WTC11 (cell line): ENCODE data around the gene RAD23B. TPM values are rescaled to one million over a fixed set of nuclear protein-coding genes. Genes with fewer than 3 reads are reported as not detected.

Experiments
- ATAC-seq: fragments of 200-7000 bp; cut with Tn5 transposase; 2 replicates; pipeline ENCODE4 v1.10.0; 2021; ENCODE audit warnings: mild to moderate bottlenecking, moderate library complexity
- CTCF ChIA-PET: fragments of 300-600 bp; sonication (Branson Sonifier 250); formaldehyde crosslinking; loops from one replicate; lab custom pipeline; 2021; ENCODE audit warnings: antibody characterized with exemption; lab: Charles Lee
- POLR2A ChIA-PET: fragments of 350-600 bp; sonication (Branson Sonifier 250); formaldehyde crosslinking; loops from one replicate; lab custom pipeline; 2021; ENCODE audit warnings: antibody characterized with exemption; lab: Charles Lee
- DNase-seq: peaks from one replicate; pipeline ENCODE4 v3.0.0; 2021; ENCODE audit warnings: low spot score
- H3K27ac Mint-ChIP-seq: 2 replicates; pipeline ENCODE4 v1.8.0; 2021; ENCODE audit warnings: mixed read lengths
- H3K27me3 Mint-ChIP-seq: 2 replicates; pipeline ENCODE4 v1.8.0; 2021; ENCODE audit warnings: low read depth, mild to moderate bottlenecking, moderate library complexity, mixed read lengths
- H3K36me3 Mint-ChIP-seq: 2 replicates; pipeline ENCODE4 v1.8.0; 2021; ENCODE audit warnings: mixed read lengths
- H3K4me1 Mint-ChIP-seq: 2 replicates; pipeline ENCODE4 v1.8.0; 2022; ENCODE audit warnings: mixed read lengths
- H3K4me3 Mint-ChIP-seq: 2 replicates; pipeline ENCODE4 v1.8.0; 2021; ENCODE audit warnings: mild to moderate bottlenecking, moderate library complexity, mixed read lengths
- H3K9me3 Mint-ChIP-seq: 2 replicates; pipeline ENCODE4 v1.8.0; 2021; ENCODE audit warnings: mixed read lengths
- CREB1 ChIP-seq: sonication (generic); formaldehyde crosslinking; IDR thresholded peaks from 2 replicates; pipeline ENCODE4 v1.8.0; 2023; ENCODE audit warnings: mild to moderate bottlenecking, missing genetic modification reagents
- ELF4 ChIP-seq: sonication (generic); formaldehyde crosslinking; IDR thresholded peaks from 2 replicates; pipeline ENCODE4 v1.8.1; 2022; ENCODE audit warnings: low read depth, mild to moderate bottlenecking, moderate library complexity, missing genetic modification reagents
- EMX1 ChIP-seq: fragments of 250-450 bp; sonication (Bioruptor Pico); IDR thresholded peaks from 2 replicates; pipeline ENCODE4 v1.8.0; 2021; ENCODE audit warnings: mild to moderate bottlenecking
- ETV6 ChIP-seq: sonication (generic); formaldehyde crosslinking; IDR thresholded peaks from 2 replicates; pipeline ENCODE4 v1.8.1; 2022; ENCODE audit warnings: mild to moderate bottlenecking, missing genetic modification reagents
- JAZF1 ChIP-seq: fragments of 250-450 bp; sonication (Bioruptor Pico); IDR thresholded peaks from 2 replicates; pipeline ENCODE4 v1.9.0; 2021; ENCODE audit warnings: moderate library complexity, mild to moderate bottlenecking, inconsistent platforms
- NFE2L1 ChIP-seq: sonication (generic); formaldehyde crosslinking; IDR thresholded peaks from 2 replicates; pipeline ENCODE4 v1.8.1; 2023; ENCODE audit warnings: missing genetic modification reagents
- RELA ChIP-seq: sonication (generic); formaldehyde crosslinking; IDR thresholded peaks from 2 replicates; pipeline ENCODE4 v1.8.1; 2022; ENCODE audit warnings: missing genetic modification reagents, mild to moderate bottlenecking, borderline replicate concordance
- TEAD1 ChIP-seq: sonication (generic); formaldehyde crosslinking; IDR thresholded peaks from 2 replicates; pipeline ENCODE4 v1.8.0; 2022; ENCODE audit warnings: mild to moderate bottlenecking, missing genetic modification reagents
- ZNF138 ChIP-seq: sonication (generic); formaldehyde crosslinking; conservative IDR thresholded peaks from 2 replicates; pipeline ENCODE4 v1.8.1; 2022; ENCODE audit warnings: mild to moderate bottlenecking, moderate library complexity, missing genetic modification reagents
- ZNF219 ChIP-seq: sonication (generic); formaldehyde crosslinking; IDR thresholded peaks from 2 replicates; pipeline ENCODE4 v1.8.0; 2023; ENCODE audit warnings: missing genetic modification reagents, mild to moderate bottlenecking, borderline replicate concordance
- ZNF263 ChIP-seq: sonication (generic); formaldehyde crosslinking; IDR thresholded peaks from 2 replicates; pipeline ENCODE4 v1.8.1; 2022; ENCODE audit warnings: low read depth, mild to moderate bottlenecking, moderate library complexity, missing genetic modification reagents
- ZNF396 ChIP-seq: fragments of 250-450 bp; sonication (Bioruptor Pico); IDR thresholded peaks from 2 replicates; pipeline ENCODE4 v1.8.0; 2021; ENCODE audit warnings: mild to moderate bottlenecking, moderate library complexity, borderline replicate concordance
- total RNA-seq: library from RNA; stranded (reverse); gene quantifications from 3 replicates; pipeline ENCODE4 v1.2.3, GENCODE V29; 2021
- TF ChIP-seq, protein P1 (sequence below): sonication (generic); formaldehyde crosslinking; IDR thresholded peaks from 2 replicates; pipeline ENCODE4 v1.8.1; 2023; ENCODE audit warnings: mild to moderate bottlenecking, missing genetic modification reagents, moderate library complexity
- TF ChIP-seq, protein P2 (sequence below): sonication (generic); formaldehyde crosslinking; IDR thresholded peaks from 2 replicates; pipeline ENCODE4 v1.8.1; 2022; ENCODE audit warnings: mild to moderate bottlenecking, moderate library complexity, missing genetic modification reagents
- TF ChIP-seq, protein P3 (sequence below): sonication (generic); formaldehyde crosslinking; IDR thresholded peaks from 2 replicates; pipeline ENCODE4 v1.8.0; 2022; ENCODE audit warnings: missing genetic modification reagents
- TF ChIP-seq, protein P4 (sequence below): fragments of 250-450 bp; sonication (Bioruptor Pico); IDR thresholded peaks from 2 replicates; pipeline ENCODE4 v1.8.0; 2021; ENCODE audit warnings: mild to moderate bottlenecking
- TF ChIP-seq, protein P5 (sequence below): fragments of 250-450 bp; sonication (Bioruptor Pico); IDR thresholded peaks from 2 replicates; pipeline ENCODE4 v1.9.0; 2021; ENCODE audit warnings: moderate library complexity, mild to moderate bottlenecking, inconsistent platforms, borderline replicate concordance
- TF ChIP-seq, protein P6 (sequence below): sonication (generic); formaldehyde crosslinking; IDR thresholded peaks from 2 replicates; pipeline ENCODE4 v1.8.0; 2023; ENCODE audit warnings: missing genetic modification reagents, mild to moderate bottlenecking, borderline replicate concordance

The RAD23B gene
- total RNA-seq, 1 experiment from 2014 or later, result 150 TPM

DNA sequence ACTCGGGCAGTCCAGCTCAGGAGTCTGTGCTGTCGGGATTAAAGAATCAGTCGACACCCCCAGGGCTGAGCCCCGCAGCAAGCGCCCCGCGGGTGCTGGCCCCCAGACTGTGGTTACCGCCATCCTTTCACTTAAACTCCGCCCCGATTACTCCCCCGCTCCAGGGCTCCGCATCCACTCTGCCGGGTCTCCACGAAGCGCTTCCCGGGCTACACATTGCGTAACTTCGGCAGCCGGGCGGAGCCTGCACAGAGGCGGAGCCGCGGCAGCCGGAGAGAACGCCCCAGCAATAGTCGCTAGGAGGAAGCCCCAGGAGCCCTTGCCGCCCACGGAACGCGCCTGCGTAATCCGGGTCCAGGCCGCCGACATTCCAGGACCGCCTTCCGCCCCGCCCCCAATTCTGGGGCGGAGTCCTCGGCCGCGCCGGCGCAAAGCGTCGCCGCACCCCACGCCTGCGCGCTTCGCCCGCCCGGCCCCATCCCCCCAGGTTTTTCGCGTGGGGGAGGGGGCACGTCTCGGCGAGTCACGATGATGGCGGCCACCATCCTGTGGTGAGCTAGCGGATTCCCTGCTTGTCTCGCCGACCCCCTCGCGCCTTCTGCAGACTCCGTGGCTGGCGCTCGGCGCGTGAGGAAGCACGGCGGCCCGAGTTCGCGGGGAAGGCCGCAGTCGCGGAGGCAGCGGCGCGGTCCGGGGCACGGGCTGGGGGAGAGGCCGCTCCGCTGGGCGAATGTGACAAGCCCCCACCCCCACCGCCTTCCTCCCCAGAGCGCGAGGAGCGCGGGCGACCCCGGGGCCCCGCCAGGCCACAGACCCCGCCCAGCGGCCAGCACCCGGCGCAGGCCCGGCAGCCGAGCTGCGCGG is at the start of gene RAD23B (continued):
- TF ChIP-seq CREB1 (CRISPR knock-in tag) (0 out of 2 replicates have a peak, but pooled peaks have one; percentile 58), ZNF263 (CRISPR knock-in tag) (0 out of 2 replicates have a peak, but pooled peaks have one; percentile 18), RELA (CRISPR knock-in tag) (no peak), ZNF138 (CRISPR knock-in tag) (0 out of 2 replicates have a peak, but pooled peaks have one; percentile 82), ZNF219 (CRISPR knock-in tag) (no peak), ETV6 (CRISPR knock-in tag) (no peak), NFE2L1 (CRISPR knock-in tag) (peak; percentile 71; the same call in 1 of the 2 replicates), ZNF396 (CRISPR knock-in tag) (no peak), ELF4 (0 out of 2 replicates have a peak, but pooled peaks have one; percentile 21), JAZF1 (no peak), TEAD1 (CRISPR knock-in tag) (peak; percentile 75; the same call in 1 of the 2 replicates), EMX1 (CRISPR knock-in tag) (no peak)
- TF ChIP-seq, protein P1, sequence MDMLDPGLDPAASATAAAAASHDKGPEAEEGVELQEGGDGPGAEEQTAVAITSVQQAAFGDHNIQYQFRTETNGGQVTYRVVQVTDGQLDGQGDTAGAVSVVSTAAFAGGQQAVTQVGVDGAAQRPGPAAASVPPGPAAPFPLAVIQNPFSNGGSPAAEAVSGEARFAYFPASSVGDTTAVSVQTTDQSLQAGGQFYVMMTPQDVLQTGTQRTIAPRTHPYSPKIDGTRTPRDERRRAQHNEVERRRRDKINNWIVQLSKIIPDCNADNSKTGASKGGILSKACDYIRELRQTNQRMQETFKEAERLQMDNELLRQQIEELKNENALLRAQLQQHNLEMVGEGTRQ, result no peak
- TF ChIP-seq, protein P2, sequence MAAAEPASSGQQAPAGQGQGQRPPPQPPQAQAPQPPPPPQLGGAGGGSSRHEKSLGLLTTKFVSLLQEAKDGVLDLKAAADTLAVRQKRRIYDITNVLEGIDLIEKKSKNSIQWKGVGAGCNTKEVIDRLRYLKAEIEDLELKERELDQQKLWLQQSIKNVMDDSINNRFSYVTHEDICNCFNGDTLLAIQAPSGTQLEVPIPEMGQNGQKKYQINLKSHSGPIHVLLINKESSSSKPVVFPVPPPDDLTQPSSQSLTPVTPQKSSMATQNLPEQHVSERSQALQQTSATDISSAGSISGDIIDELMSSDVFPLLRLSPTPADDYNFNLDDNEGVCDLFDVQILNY (CRISPR knock-in tag), result peak; percentile 28; the same call in 1 of the 2 replicates
- TF ChIP-seq, protein P3, sequence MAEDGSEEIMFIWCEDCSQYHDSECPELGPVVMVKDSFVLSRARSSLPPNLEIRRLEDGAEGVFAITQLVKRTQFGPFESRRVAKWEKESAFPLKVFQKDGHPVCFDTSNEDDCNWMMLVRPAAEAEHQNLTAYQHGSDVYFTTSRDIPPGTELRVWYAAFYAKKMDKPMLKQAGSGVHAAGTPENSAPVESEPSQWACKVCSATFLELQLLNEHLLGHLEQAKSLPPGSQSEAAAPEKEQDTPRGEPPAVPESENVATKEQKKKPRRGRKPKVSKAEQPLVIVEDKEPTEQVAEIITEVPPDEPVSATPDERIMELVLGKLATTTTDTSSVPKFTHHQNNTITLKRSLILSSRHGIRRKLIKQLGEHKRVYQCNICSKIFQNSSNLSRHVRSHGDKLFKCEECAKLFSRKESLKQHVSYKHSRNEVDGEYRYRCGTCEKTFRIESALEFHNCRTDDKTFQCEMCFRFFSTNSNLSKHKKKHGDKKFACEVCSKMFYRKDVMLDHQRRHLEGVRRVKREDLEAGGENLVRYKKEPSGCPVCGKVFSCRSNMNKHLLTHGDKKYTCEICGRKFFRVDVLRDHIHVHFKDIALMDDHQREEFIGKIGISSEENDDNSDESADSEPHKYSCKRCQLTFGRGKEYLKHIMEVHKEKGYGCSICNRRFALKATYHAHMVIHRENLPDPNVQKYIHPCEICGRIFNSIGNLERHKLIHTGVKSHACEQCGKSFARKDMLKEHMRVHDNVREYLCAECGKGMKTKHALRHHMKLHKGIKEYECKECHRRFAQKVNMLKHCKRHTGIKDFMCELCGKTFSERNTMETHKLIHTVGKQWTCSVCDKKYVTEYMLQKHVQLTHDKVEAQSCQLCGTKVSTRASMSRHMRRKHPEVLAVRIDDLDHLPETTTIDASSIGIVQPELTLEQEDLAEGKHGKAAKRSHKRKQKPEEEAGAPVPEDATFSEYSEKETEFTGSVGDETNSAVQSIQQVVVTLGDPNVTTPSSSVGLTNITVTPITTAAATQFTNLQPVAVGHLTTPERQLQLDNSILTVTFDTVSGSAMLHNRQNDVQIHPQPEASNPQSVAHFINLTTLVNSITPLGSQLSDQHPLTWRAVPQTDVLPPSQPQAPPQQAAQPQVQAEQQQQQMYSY, result 0 out of 2 replicates have a peak, but pooled peaks have one; percentile 43
- TF ChIP-seq, protein P4, sequence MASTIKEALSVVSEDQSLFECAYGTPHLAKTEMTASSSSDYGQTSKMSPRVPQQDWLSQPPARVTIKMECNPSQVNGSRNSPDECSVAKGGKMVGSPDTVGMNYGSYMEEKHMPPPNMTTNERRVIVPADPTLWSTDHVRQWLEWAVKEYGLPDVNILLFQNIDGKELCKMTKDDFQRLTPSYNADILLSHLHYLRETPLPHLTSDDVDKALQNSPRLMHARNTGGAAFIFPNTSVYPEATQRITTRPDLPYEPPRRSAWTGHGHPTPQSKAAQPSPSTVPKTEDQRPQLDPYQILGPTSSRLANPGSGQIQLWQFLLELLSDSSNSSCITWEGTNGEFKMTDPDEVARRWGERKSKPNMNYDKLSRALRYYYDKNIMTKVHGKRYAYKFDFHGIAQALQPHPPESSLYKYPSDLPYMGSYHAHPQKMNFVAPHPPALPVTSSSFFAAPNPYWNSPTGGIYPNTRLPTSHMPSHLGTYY, result 0 out of 2 replicates have a peak, but pooled peaks have one; percentile 6
- TF ChIP-seq, protein P5, sequence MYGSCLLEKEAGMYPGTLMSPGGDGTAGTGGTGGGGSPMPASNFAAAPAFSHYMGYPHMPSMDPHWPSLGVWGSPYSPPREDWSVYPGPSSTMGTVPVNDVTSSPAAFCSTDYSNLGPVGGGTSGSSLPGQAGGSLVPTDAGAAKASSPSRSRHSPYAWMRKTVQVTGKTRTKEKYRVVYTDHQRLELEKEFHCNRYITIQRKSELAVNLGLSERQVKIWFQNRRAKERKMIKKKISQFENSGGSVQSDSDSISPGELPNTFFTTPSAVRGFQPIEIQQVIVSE, result no peak

DNA sequence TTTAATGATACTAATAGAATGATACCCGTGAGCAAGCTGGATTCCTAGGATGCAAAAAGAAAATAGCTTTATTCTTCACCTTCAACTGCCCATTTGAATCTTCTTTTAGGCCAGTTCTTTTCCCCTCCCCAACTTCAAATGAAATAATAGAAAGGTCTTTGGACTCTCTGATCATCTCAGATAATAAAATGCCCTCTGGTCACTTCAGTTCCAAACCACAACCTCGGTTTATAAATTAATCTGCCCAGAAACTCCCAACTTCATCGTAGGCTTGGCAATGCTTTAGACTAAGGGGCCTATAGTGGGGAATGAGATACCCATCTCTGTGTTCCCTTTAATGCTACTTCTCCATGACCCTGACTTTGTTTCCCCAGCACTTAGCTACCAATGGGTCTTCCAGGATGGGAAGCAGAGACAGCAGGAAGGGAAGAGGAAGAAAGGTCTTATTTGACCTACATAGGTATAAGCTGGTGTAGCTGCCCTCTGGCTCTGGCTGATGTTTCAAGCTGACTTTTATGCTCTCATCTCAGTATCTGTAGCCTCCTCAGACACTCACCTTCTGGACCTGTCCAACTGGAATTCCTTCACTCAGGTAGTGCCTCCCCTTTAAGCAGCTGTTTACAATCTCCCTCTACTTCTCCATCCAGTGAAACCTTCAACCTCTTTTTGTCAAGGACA is 47.2 kb upstream of the RAD23B start:
- ATAC-seq (no peak), DNase-seq (no peak)
- Mint-ChIP-seq H3K9me3 (peaks cover 11% of the 10 kb centered on the region), H3K4me1 (peaks cover 26% of the 10 kb centered on the region), H3K27me3 (no peaks in the 10 kb centered on the region; the same call in none of the 2 replicates), H3K4me3 (no peak overlapping the region), H3K36me3 (no peaks in the 10 kb centered on the region), H3K27ac (no peak overlapping the region)
- ChIA-PET POLR2A (no interaction called here), CTCF (no interaction called here)
- TF ChIP-seq, protein P6, sequence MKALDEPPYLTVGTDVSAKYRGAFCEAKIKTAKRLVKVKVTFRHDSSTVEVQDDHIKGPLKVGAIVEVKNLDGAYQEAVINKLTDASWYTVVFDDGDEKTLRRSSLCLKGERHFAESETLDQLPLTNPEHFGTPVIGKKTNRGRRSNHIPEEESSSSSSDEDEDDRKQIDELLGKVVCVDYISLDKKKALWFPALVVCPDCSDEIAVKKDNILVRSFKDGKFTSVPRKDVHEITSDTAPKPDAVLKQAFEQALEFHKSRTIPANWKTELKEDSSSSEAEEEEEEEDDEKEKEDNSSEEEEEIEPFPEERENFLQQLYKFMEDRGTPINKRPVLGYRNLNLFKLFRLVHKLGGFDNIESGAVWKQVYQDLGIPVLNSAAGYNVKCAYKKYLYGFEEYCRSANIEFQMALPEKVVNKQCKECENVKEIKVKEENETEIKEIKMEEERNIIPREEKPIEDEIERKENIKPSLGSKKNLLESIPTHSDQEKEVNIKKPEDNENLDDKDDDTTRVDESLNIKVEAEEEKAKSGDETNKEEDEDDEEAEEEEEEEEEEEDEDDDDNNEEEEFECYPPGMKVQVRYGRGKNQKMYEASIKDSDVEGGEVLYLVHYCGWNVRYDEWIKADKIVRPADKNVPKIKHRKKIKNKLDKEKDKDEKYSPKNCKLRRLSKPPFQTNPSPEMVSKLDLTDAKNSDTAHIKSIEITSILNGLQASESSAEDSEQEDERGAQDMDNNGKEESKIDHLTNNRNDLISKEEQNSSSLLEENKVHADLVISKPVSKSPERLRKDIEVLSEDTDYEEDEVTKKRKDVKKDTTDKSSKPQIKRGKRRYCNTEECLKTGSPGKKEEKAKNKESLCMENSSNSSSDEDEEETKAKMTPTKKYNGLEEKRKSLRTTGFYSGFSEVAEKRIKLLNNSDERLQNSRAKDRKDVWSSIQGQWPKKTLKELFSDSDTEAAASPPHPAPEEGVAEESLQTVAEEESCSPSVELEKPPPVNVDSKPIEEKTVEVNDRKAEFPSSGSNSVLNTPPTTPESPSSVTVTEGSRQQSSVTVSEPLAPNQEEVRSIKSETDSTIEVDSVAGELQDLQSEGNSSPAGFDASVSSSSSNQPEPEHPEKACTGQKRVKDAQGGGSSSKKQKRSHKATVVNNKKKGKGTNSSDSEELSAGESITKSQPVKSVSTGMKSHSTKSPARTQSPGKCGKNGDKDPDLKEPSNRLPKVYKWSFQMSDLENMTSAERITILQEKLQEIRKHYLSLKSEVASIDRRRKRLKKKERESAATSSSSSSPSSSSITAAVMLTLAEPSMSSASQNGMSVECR (CRISPR knock-in tag), result no peak
